Measurements from ENCODE around the gene C2orf49. TPM values are rescaled to one million over a fixed set of nuclear protein-coding genes. Genes with fewer than 3 reads are reported as not detected.

C2orf49 gene
- total and polyA plus RNA-seq, 2 donors (not counting 1 experiment from before 2014, with no cell fraction given), result 7.5 to 29.3 TPM

- CTCF ChIA-PET, result no interaction called here
- no peak overlapping the region for H3K4me2 ChIP-seq (replicated peaks; ENCODE audit: low read depth, low read length, poor library complexity, severe bottlenecking)
- peaks cover 25% of the 10 kb centered on the region for H3K79me2 ChIP-seq (ENCODE audit: control insufficient read depth, insufficient read depth, low read length)
- H3K4me1 ChIP-seq (ENCODE audit: control insufficient read depth in 2 of 2, insufficient read depth in 2 of 2, low read length in 2 of 2), result no peaks in the 10 kb centered on the region
- H3K9me3 Mint-ChIP-seq (ENCODE audit: insufficient read depth), result no peaks in the 10 kb centered on the region
- no peak for DNase-seq
- TF ChIP-seq EZH2 (IDR thresholded peaks at IDR 0.05; ENCODE audit: borderline replicate concordance, insufficient read depth, low read depth, low read length, poor library complexity, severe bottlenecking), result no peak
- no peak for TF ChIP-seq CTCF (IDR thresholded peaks at IDR 0.05)
- peaks cover 0 to 31% of the 10 kb centered on the region in 2 experiments for H3K36me3 ChIP-seq (replicated peaks in 1 of 2; ENCODE audit: control extremely low read depth in 1 of 2, control insufficient read depth in 1 of 2, extremely low read depth in 1 of 2, insufficient read depth in 2 of 2, low read length in 1 of 2)
- H2AFZ ChIP-seq (ENCODE audit: insufficient read depth, low read depth, low read length, poor library complexity, severe bottlenecking), result no peak overlapping the region
- H3K4me1 Mint-ChIP-seq, result peaks cover 6% of the 10 kb centered on the region
- POLR2A ChIA-PET, result no interaction called here
- H3K27me3 ChIP-seq (replicated peaks in 1 of 4; ENCODE audit: control extremely low read depth in 1 of 4, control insufficient read depth in 3 of 4, insufficient read depth in 4 of 4, low read length in 3 of 4), result no peaks in the 10 kb centered on the region
- no peak overlapping the region for H3K4me3 Mint-ChIP-seq
- no peak overlapping the region for H3K27ac Mint-ChIP-seq
- H3K4me3 ChIP-seq (ENCODE audit: control extremely low read depth in 1 of 5, extremely low read depth in 1 of 5, insufficient read depth in 1 of 5, low read depth in 2 of 5, low read length in 4 of 5), result no peak overlapping the region
- 90% methylated on average over 5 of the region's 5 CpGs for WGBS (ENCODE audit: insufficient coverage)
- ATAC-seq (ENCODE audit: low read depth), result no peak
- no peaks in the 10 kb centered on the region for H3K9me3 ChIP-seq (ENCODE audit: control extremely low read depth in 1 of 3, control insufficient read depth in 2 of 3, insufficient read depth in 1 of 3, low read length in 2 of 3)
- peaks cover 18% of the 10 kb centered on the region for H4K20me1 ChIP-seq (ENCODE audit: control insufficient read depth, insufficient read depth, low read length, poor library complexity, severe bottlenecking)
- intact Hi-C loops (cut with micrococcal nuclease), result no loop called here
- no peak overlapping the region for H3K9ac ChIP-seq (ENCODE audit: low read length)
- H3K27me3 Mint-ChIP-seq, result no peaks in the 10 kb centered on the region
- H3K27ac ChIP-seq (ENCODE audit: low read length in 2 of 2), result no peak overlapping the region
Observed at GRCh38 chr2:105299290-105299689, 38.0 kb upstream of the C2orf49 start.

DNA sequence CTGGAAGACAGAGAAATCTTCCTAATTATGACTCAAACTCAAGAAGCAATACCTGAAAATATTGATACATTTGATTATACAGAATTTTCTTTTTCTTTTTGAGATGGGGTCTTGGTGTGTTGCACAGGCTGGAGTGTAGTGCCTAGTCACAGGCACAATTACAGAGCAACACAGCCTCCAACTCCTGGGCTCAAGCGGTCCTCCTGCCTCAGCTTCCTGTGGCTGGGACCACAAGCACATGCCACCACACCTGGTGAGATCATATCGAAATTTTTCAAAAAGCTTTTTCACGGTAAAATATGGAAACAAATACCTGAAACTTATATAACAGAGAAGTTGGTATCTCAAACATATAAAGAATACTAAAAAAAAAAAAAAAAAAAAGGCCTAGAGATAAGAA, 35.7 kb upstream of the C2orf49 start:
- intact Hi-C loops (cut with micrococcal nuclease), result no loop called here
- Histone ChIP-seq H3K79me2 (ENCODE audit: control insufficient read depth, insufficient read depth, low read length) (peaks cover 37% of the 10 kb centered on the region), H3K4me1 (ENCODE audit: control insufficient read depth in 2 of 2, insufficient read depth in 2 of 2, low read length in 2 of 2) (no peaks in the 10 kb centered on the region), H3K4me2 (replicated peaks; ENCODE audit: low read depth, low read length, poor library complexity, severe bottlenecking) (no peak overlapping the region), H3K4me3 (ENCODE audit: control extremely low read depth in 1 of 5, extremely low read depth in 1 of 5, insufficient read depth in 1 of 5, low read depth in 2 of 5, low read length in 4 of 5) (no peak overlapping the region), H3K27me3 (replicated peaks in 1 of 4; ENCODE audit: control extremely low read depth in 1 of 4, control insufficient read depth in 3 of 4, insufficient read depth in 4 of 4, low read length in 3 of 4) (no peaks in the 10 kb centered on the region), H3K9me3 (ENCODE audit: control extremely low read depth in 1 of 3, control insufficient read depth in 2 of 3, insufficient read depth in 1 of 3, low read length in 2 of 3) (no peaks in the 10 kb centered on the region), H3K9ac (ENCODE audit: low read length) (no peak overlapping the region), H3K27ac (ENCODE audit: low read length in 2 of 2) (no peak overlapping the region), H2AFZ (ENCODE audit: insufficient read depth, low read depth, low read length, poor library complexity, severe bottlenecking) (no peak overlapping the region), H4K20me1 (ENCODE audit: control insufficient read depth, insufficient read depth, low read length, poor library complexity, severe bottlenecking) (peaks cover 20% of the 10 kb centered on the region), H3K36me3 (replicated peaks in 1 of 2; ENCODE audit: control extremely low read depth in 1 of 2, control insufficient read depth in 1 of 2, extremely low read depth in 1 of 2, insufficient read depth in 2 of 2, low read length in 1 of 2) (peaks cover 0 to 19% of the 10 kb centered on the region in 2 experiments)
- H3K4me1 Mint-ChIP-seq, result peaks cover 6% of the 10 kb centered on the region
- H3K4me3 Mint-ChIP-seq, result no peak overlapping the region
- POLR2A ChIA-PET, result no interaction called here
- H3K9me3 Mint-ChIP-seq (ENCODE audit: insufficient read depth), result no peaks in the 10 kb centered on the region
- CTCF ChIA-PET, result no interaction called here
- no peaks in the 10 kb centered on the region for H3K27me3 Mint-ChIP-seq
- no peak for ATAC-seq (ENCODE audit: low read depth)
- WGBS (ENCODE audit: insufficient coverage), result 100% methylated on average over 1 of the region's 3 CpGs
- DNase-seq, result no peak
- no peak overlapping the region for H3K27ac Mint-ChIP-seq
- TF ChIP-seq CTCF (IDR thresholded peaks at IDR 0.05) (no peak), EZH2 (IDR thresholded peaks at IDR 0.05; ENCODE audit: borderline replicate concordance, insufficient read depth, low read depth, low read length, poor library complexity, severe bottlenecking) (no peak)

Measured in B cell (primary cell).